NK-92 (cell line): Measurements from ENCODE around the gene SPATA7.
"Not testable (repeated sequence)": the region's sequence is repeated elsewhere in the genome, so short reads cannot be mapped to it uniquely, and the experiment has no call there.

Source experiments
- DNase-seq: peaks from one replicate; lab custom pipeline; 2025; ENCODE audit not compliant: unreplicated experiment; lab: John Stamatoyannopoulos, UW

SPATA7 gene

GRCh38 chr14:88385212-88386101 lies at the start of gene SPATA7:
SPATA7 (plus strand) TSS chr14:88385657; CDS start chr14:88385819, 162 bp downstream.
- no peak for DNase-seq

GRCh38 chr14:88340357-88340756 lies 45.1 kb upstream of the SPATA7 start:
- DNase-seq = no peak

GRCh38 chr14:88342980-88343379 lies 42.5 kb upstream of the SPATA7 start:
- DNase-seq = no peak

- no peak for DNase-seq
Measured at GRCh38 chr14:88346048-88346639, 39.3 kb upstream of the SPATA7 start.

GRCh38 chr14:88348546-88348945 lies 36.9 kb upstream of the SPATA7 start:
- DNase-seq = no peak

GRCh38 chr14:88351966-88352691 lies 33.3 kb upstream of the SPATA7 start:
- no peak for DNase-seq

GRCh38 chr14:88352698-88353097 lies 32.8 kb upstream of the SPATA7 start:
- DNase-seq = no peak

GRCh38 chr14:88354358-88354757 lies 31.1 kb upstream of the SPATA7 start:
- no peak for DNase-seq

- no peak for DNase-seq
Measured at GRCh38 chr14:88359500-88359899, 26.0 kb upstream of the SPATA7 start.

- DNase-seq = no peak
Measured at GRCh38 chr14:88363644-88364043, 21.8 kb upstream of the SPATA7 start.

- no peak for DNase-seq
Measured at GRCh38 chr14:88364710-88365413, 20.6 kb upstream of the SPATA7 start.

GRCh38 chr14:88369496-88369895 lies 16.0 kb upstream of the SPATA7 start:
- no peak for DNase-seq

GRCh38 chr14:88379706-88380343 lies 5.6 kb upstream of the SPATA7 start:
- no peak for DNase-seq

- DNase-seq = no peak
Measured at GRCh38 chr14:88380405-88380804, 5.1 kb upstream of the SPATA7 start.

- not testable (repeated sequence) for DNase-seq
Measured at GRCh38 chr14:88381634-88382033, 3.8 kb upstream of the SPATA7 start.

GRCh38 chr14:88384718-88385117 lies 739 bp upstream of the SPATA7 start:
- no peak for DNase-seq

- DNase-seq = no peak
Measured at GRCh38 chr14:88386256-88386794, 868 bp downstream of the SPATA7 start.

GRCh38 chr14:88388741-88389282 lies 3.4 kb downstream of the SPATA7 start:
- DNase-seq = no peak

GRCh38 chr14:88392609-88393008 lies 7.2 kb downstream of the SPATA7 start:
- no peak for DNase-seq

- no peak for DNase-seq
Measured at GRCh38 chr14:88411039-88411438, 25.6 kb downstream of the SPATA7 start.
